GM10248 (cell line): ENCODE measurements around the gene SLC24A3.

Source experiments
- CTCF ChIA-PET: fragments of 300-600 bp; sonication (Branson Sonifier 250); formaldehyde crosslinking; extraction: SDS; loops from one replicate; lab custom pipeline; 2021; ENCODE audit warnings: antibody characterized with exemption; lab: Yijun Ruan, JAX
- POLR2A ChIA-PET: fragments of 350-650 bp; sonication (Branson Sonifier 250); formaldehyde crosslinking; extraction: SDS; loops from one replicate; lab custom pipeline; 2020; ENCODE audit warnings: antibody characterized with exemption; lab: Yijun Ruan, JAX
- DNase-seq: peaks from one replicate; pipeline ENCODE4 v3.0.0; 2012; ENCODE audit errors: extremely low spot score
- TF ChIP-seq, protein P1 (sequence below): IDR thresholded peaks from 2 replicates; pipeline ENCODE4 v1.5.1; 2012; ENCODE audit warnings: mild to moderate bottlenecking, low read depth; ENCODE audit errors: extremely low read depth, missing control alignments, control extremely low read depth

The SLC24A3 gene

GRCh38 chr20:19768325-19768842 is 555.9 kb downstream of the SLC24A3 start:
- TF ChIP-seq, protein P1, sequence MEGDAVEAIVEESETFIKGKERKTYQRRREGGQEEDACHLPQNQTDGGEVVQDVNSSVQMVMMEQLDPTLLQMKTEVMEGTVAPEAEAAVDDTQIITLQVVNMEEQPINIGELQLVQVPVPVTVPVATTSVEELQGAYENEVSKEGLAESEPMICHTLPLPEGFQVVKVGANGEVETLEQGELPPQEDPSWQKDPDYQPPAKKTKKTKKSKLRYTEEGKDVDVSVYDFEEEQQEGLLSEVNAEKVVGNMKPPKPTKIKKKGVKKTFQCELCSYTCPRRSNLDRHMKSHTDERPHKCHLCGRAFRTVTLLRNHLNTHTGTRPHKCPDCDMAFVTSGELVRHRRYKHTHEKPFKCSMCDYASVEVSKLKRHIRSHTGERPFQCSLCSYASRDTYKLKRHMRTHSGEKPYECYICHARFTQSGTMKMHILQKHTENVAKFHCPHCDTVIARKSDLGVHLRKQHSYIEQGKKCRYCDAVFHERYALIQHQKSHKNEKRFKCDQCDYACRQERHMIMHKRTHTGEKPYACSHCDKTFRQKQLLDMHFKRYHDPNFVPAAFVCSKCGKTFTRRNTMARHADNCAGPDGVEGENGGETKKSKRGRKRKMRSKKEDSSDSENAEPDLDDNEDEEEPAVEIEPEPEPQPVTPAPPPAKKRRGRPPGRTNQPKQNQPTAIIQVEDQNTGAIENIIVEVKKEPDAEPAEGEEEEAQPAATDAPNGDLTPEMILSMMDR = no peak
- no peak for DNase-seq
- ChIA-PET POLR2A (no interaction called here), CTCF (no interaction called here)

- TF ChIP-seq, protein P1 = no peak
- POLR2A ChIA-PET = no interaction called here
- CTCF ChIA-PET = interaction anchor here (1.1 to 1.8 kb wide), 2 partner anchors 11 to 248 kb away, joined by 3 to 11 read pairs; partner anchors contain the start of gene NAA20
- DNase-seq = no peak
Measured at GRCh38 chr20:19769507-19769906, 557.1 kb downstream of the SLC24A3 start.

- CTCF ChIA-PET = interaction anchor here (1.7 to 1.8 kb wide), 3 partner anchors 10 to 50 kb away, joined by 4 to 11 read pairs (median 5); no protein-coding TSS in a partner anchor
- TF ChIP-seq, protein P1 = no peak
- POLR2A ChIA-PET = no interaction called here
- DNase-seq = no peak
Measured at GRCh38 chr20:19770375-19770774, 557.9 kb downstream of the SLC24A3 start.

DNA sequence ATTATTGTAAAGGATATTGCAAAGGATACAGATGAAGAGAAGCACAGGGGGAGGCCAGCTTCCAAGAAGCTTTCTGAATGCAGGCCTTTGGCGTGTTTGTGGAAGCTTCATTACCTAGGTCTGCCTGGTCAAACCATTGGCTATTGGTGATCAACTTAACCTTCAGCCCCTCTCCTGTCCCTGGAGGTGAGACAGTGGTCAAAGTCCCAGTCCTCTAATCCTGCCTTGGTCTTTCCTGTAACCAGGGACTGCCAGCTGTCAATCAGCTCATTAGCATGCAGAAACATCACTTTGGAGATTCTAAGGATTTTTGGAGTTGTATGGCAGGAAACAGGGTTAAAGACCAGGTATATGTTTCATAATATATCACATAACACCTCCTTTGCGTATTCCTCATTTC is 558.6 kb downstream of the SLC24A3 start:
- CTCF ChIA-PET = interaction anchor here (1.7 to 1.8 kb wide), 3 partner anchors 9 to 50 kb away, joined by 4 to 11 read pairs (median 5); no protein-coding TSS in a partner anchor
- POLR2A ChIA-PET = no interaction called here
- TF ChIP-seq, protein P1 = no peak

More for the DNA sequence above, 558.6 kb downstream of the SLC24A3 start:
- DNase-seq = no peak
